Measurements from ENCODE around the gene HOXA1. TPM values are rescaled to one million over a fixed set of nuclear protein-coding genes. Genes with fewer than 3 reads are reported as not detected.
A peak's percentile ranks its signal among the peaks of the same experiment; 100 is the strongest.

Gene HOXA1
- total RNA-seq, 2 donors from 2014 or later = 3.1 TPM; not detected in 1

GRCh38 chr7:27092819-27093110 lies 3.0 kb downstream of the HOXA1 start:
- no peak for ATAC-seq (ENCODE audit: insufficient number of reproducible peaks, low FRiP score, low read depth)
- Histone ChIP-seq H3K9me3 (no peaks in the 10 kb centered on the region), H3K4me3 (no peak overlapping the region), H3K27ac (no peak overlapping the region), H3K4me1 (ENCODE audit: control insufficient read depth in 1 of 2, low read depth in 2 of 2) (peaks cover 5 to 13% of the 10 kb centered on the region in 2 donors), H3K27me3 (replicated peaks; ENCODE audit: insufficient read depth) (peaks cover 9% of the 10 kb centered on the region), H3K36me3 (no peaks in the 10 kb centered on the region)
- no peak for TF ChIP-seq CTCF (IDR thresholded peaks at IDR 0.05)
- DNase-seq (ENCODE audit: low spot score) = no peak

GRCh38 chr7:27091941-27092818 lies 3.6 kb downstream of the HOXA1 start:
- ATAC-seq (ENCODE audit: insufficient number of reproducible peaks, low FRiP score, low read depth) (no peak), DNase-seq (ENCODE audit: low spot score) (no peak)
- Histone ChIP-seq H3K4me1 (ENCODE audit: control insufficient read depth in 1 of 2, low read depth in 2 of 2) (peaks cover 5 to 8% of the 10 kb centered on the region in 2 donors), H3K27me3 (replicated peaks; ENCODE audit: insufficient read depth) (peaks cover 15% of the 10 kb centered on the region), H3K27ac (no peak overlapping the region), H3K9me3 (no peaks in the 10 kb centered on the region), H3K36me3 (no peaks in the 10 kb centered on the region), H3K4me3 (no peak overlapping the region)
- no peak for TF ChIP-seq CTCF (IDR thresholded peaks at IDR 0.05)

- no peak for TF ChIP-seq CTCF (IDR thresholded peaks at IDR 0.05)
- H3K9me3 ChIP-seq = no peaks in the 10 kb centered on the region
- ATAC-seq (ENCODE audit: insufficient number of reproducible peaks, low FRiP score, low read depth) (no peak), DNase-seq (ENCODE audit: low spot score) (no peak)
- H3K4me3 ChIP-seq = no peak overlapping the region
- no peak overlapping the region for H3K27ac ChIP-seq
- H3K36me3 ChIP-seq = no peaks in the 10 kb centered on the region
- H3K4me1 ChIP-seq (ENCODE audit: control insufficient read depth in 1 of 2, low read depth in 2 of 2) = peaks cover 5 to 6% of the 10 kb centered on the region in 2 donors
- peaks cover 15% of the 10 kb centered on the region for H3K27me3 ChIP-seq (replicated peaks; ENCODE audit: insufficient read depth)
These were observed 4.7 kb downstream of the HOXA1 start for GRCh38 chr7:27091105-27091504.

GRCh38 chr7:27088002-27088922 lies 7.5 kb downstream of the HOXA1 start:
- no peak for TF ChIP-seq CTCF (IDR thresholded peaks at IDR 0.05)
- Histone ChIP-seq H3K4me1 (ENCODE audit: control insufficient read depth in 1 of 2, low read depth in 2 of 2) (peaks cover 0 to 5% of the 10 kb centered on the region in 2 donors), H3K27ac (no peak overlapping the region), H3K4me3 (peak overlapping the region; percentile 50), H3K9me3 (no peaks in the 10 kb centered on the region), H3K36me3 (no peaks in the 10 kb centered on the region), H3K27me3 (replicated peaks; ENCODE audit: insufficient read depth) (peaks cover 15% of the 10 kb centered on the region)
- DNase-seq (ENCODE audit: low spot score) = no peak
- ATAC-seq (ENCODE audit: insufficient number of reproducible peaks, low FRiP score, low read depth) = no peak

- Histone ChIP-seq H3K4me1 (ENCODE audit: control insufficient read depth in 1 of 2, low read depth in 2 of 2) (peaks cover 0 to 5% of the 10 kb centered on the region in 2 donors), H3K36me3 (no peaks in the 10 kb centered on the region), H3K4me3 (no peak overlapping the region), H3K27ac (no peak overlapping the region), H3K9me3 (no peaks in the 10 kb centered on the region), H3K27me3 (replicated peaks; ENCODE audit: insufficient read depth) (peaks cover 10% of the 10 kb centered on the region)
- ATAC-seq (ENCODE audit: insufficient number of reproducible peaks, low FRiP score, low read depth) (no peak), DNase-seq (ENCODE audit: low spot score) (no peak)
- TF ChIP-seq CTCF (IDR thresholded peaks at IDR 0.05) = no peak
These were observed 12.2 kb downstream of the HOXA1 start for GRCh38 chr7:27083646-27084045.
